H9 (cell line): ENCODE results near the gene UBE2E1. TPM values are rescaled to one million over a fixed set of nuclear protein-coding genes. Genes with fewer than 3 reads are reported as not detected.

Experiments used
- DNase-seq: peaks from one replicate; pipeline ENCODE4 v3.0.0-alpha.2; 2017
- H2AFZ ChIP-seq: one replicate; pipeline ENCODE4 v1.6.1; 2013; ENCODE audit warnings: mild to moderate bottlenecking, low read length, control low read depth, moderate library complexity
- H2AK5ac ChIP-seq: 2 replicates; pipeline ENCODE4 v1.6.1; 2013; ENCODE audit warnings: low read length, control low read depth, mixed read lengths; ENCODE audit not compliant: insufficient read length
- H2BK120ac ChIP-seq: one replicate; pipeline ENCODE4 v1.6.1; 2013; ENCODE audit warnings: low read depth, mild to moderate bottlenecking, low read length, control low read depth, inconsistent platforms; ENCODE audit not compliant: poor library complexity, severe bottlenecking
- H2BK12ac ChIP-seq: 2 replicates; pipeline ENCODE4 v1.6.1; 2013; ENCODE audit warnings: low read length, control low read depth, mixed read lengths, low read depth; ENCODE audit not compliant: insufficient read length
- H2BK15ac ChIP-seq: 2 replicates; pipeline ENCODE4 v1.6.1; 2013; ENCODE audit warnings: low read depth, low read length, control low read depth
- H2BK20ac ChIP-seq: one replicate; pipeline ENCODE4 v1.6.1; 2013; ENCODE audit warnings: low read depth, mild to moderate bottlenecking, low read length, control low read depth, inconsistent platforms; ENCODE audit not compliant: poor library complexity, severe bottlenecking
- H2BK5ac ChIP-seq: 2 replicates; pipeline ENCODE4 v1.6.1; 2013; ENCODE audit warnings: low read length, control low read depth, mixed read lengths; ENCODE audit not compliant: insufficient read length
- H3K14ac ChIP-seq: 2 replicates; pipeline ENCODE4 v1.6.1; 2013; ENCODE audit warnings: low read length, control low read depth; ENCODE audit not compliant: insufficient read depth
- H3K18ac ChIP-seq: 2 replicates; pipeline ENCODE4 v1.6.1; 2013; ENCODE audit warnings: low read depth, mild to moderate bottlenecking, mixed read lengths, low read length, control low read depth; ENCODE audit not compliant: insufficient read length
- H3K23ac ChIP-seq: 2 replicates; pipeline ENCODE4 v1.6.1; 2013; ENCODE audit warnings: low read length, control low read depth, mixed read lengths, low read depth; ENCODE audit not compliant: insufficient read length
- H3K23me2 ChIP-seq: 2 replicates; pipeline ENCODE4 v1.6.1; 2013; ENCODE audit warnings: low read depth, mild to moderate bottlenecking, mixed read lengths, low read length, control low read depth; ENCODE audit not compliant: insufficient read length, poor library complexity, severe bottlenecking
- H3K27ac ChIP-seq: 2 replicates; pipeline ENCODE4 v1.5.1; 2013; ENCODE audit warnings: low read length, control low read depth, mixed read lengths, low read depth; ENCODE audit not compliant: insufficient read length
- H3K27me3 ChIP-seq: 2 replicates; pipeline ENCODE4 v1.6.1; 2013; ENCODE audit warnings: low read length, control low read depth, inconsistent platforms; ENCODE audit not compliant: insufficient read depth
- H3K4ac ChIP-seq: 2 replicates; pipeline ENCODE4 v1.6.1; 2013; ENCODE audit warnings: low read depth, mild to moderate bottlenecking, control low read depth, inconsistent platforms, low read length, moderate library complexity
- H3K4me1 ChIP-seq: 2 replicates; pipeline ENCODE4 v1.6.1; 2013; ENCODE audit warnings: low read length, control low read depth, inconsistent platforms; ENCODE audit not compliant: insufficient read depth
- H3K4me2 ChIP-seq: 2 replicates; pipeline ENCODE4 v1.6.1; 2013; ENCODE audit warnings: low read length, control low read depth, mixed read lengths; ENCODE audit not compliant: insufficient read length, insufficient read depth
- H3K56ac ChIP-seq: 2 replicates; pipeline ENCODE4 v1.6.1; 2013; ENCODE audit warnings: low read depth, mild to moderate bottlenecking, mixed read lengths, low read length, control low read depth; ENCODE audit not compliant: insufficient read length
- H3K79me1 ChIP-seq: 2 replicates; pipeline ENCODE4 v1.6.1; 2013; ENCODE audit warnings: low read depth, mild to moderate bottlenecking, moderate library complexity, low read length, control low read depth, inconsistent platforms; ENCODE audit not compliant: insufficient read depth, poor library complexity, severe bottlenecking
- H3K79me2 ChIP-seq: 2 replicates; pipeline ENCODE4 v1.6.1; 2013; ENCODE audit warnings: low read length, control low read depth, inconsistent platforms; ENCODE audit not compliant: insufficient read depth
- H3K9ac ChIP-seq: 2 replicates; pipeline ENCODE4 v1.6.1; 2013; ENCODE audit warnings: low read length, control low read depth, mixed read lengths; ENCODE audit not compliant: insufficient read length; ENCODE audit errors: extremely low read depth
- H3K9me3 ChIP-seq: one replicate; pipeline ENCODE4 v1.6.1; 2013; ENCODE audit warnings: low read depth, low read length, inconsistent platforms; ENCODE audit not compliant: control insufficient read depth
- H3T11ph ChIP-seq: one replicate; pipeline ENCODE4 v1.6.1; 2013; ENCODE audit warnings: mild to moderate bottlenecking, low read length, control low read depth, inconsistent platforms
- H4K20me1 ChIP-seq: one replicate; pipeline ENCODE4 v1.6.1; 2013; ENCODE audit not compliant: control insufficient read depth, insufficient read length, insufficient read depth
- H4K5ac ChIP-seq: 2 replicates; pipeline ENCODE4 v1.6.1; 2013; ENCODE audit warnings: low read depth, mild to moderate bottlenecking, mixed read lengths, low read length, control low read depth; ENCODE audit not compliant: insufficient read length
- H4K8ac ChIP-seq: replicated peaks from 2 replicates; pipeline ENCODE4 v1.6.1; 2013; ENCODE audit warnings: low read length, control low read depth, mixed read lengths, low read depth; ENCODE audit not compliant: insufficient read length
- H4K91ac ChIP-seq: 2 replicates; pipeline ENCODE4 v1.6.1; 2013; ENCODE audit warnings: low read depth, mild to moderate bottlenecking, moderate library complexity, mixed read lengths, low read length, control low read depth; ENCODE audit not compliant: insufficient read length
- H3K27ac Mint-ChIP-seq, 3 experiments: 2 replicates in 2 of 3; 3 replicates in 1 of 3; pipeline ENCODE4 v1.8.0; 2020 to 2021; ENCODE audit warnings: mixed read lengths in 3 of 3, mild to moderate bottlenecking in 1 of 3, moderate library complexity in 1 of 3
- H3K27me3 Mint-ChIP-seq: 2 replicates; pipeline ENCODE4 v1.8.0; 2021; ENCODE audit warnings: low read depth, mild to moderate bottlenecking, moderate library complexity, mixed read lengths
- H3K36me3 Mint-ChIP-seq, 3 experiments: 2 replicates in 2 of 3; 3 replicates in 1 of 3; pipeline ENCODE4 v1.8.0; 2020 to 2021; ENCODE audit warnings: low read depth in 3 of 3, mixed read lengths in 3 of 3; ENCODE audit not compliant: insufficient read depth in 1 of 3
- H3K4me1 Mint-ChIP-seq, 2 experiments: 2 replicates each; pipeline ENCODE4 v1.8.0; 2020; ENCODE audit warnings: mixed read lengths in 2 of 2
- H3K4me3 Mint-ChIP-seq, 2 experiments: 2 replicates in 1 of 2; 3 replicates in 1 of 2; pipeline ENCODE4 v1.8.0; 2020 to 2021; ENCODE audit warnings: mild to moderate bottlenecking in 2 of 2, mixed read lengths in 2 of 2, moderate library complexity in 1 of 2
- H3K9me3 Mint-ChIP-seq, 2 experiments: 2 replicates in 1 of 2; 3 replicates in 1 of 2; pipeline ENCODE4 v1.8.0; 2020; ENCODE audit warnings: mild to moderate bottlenecking in 2 of 2, mixed read lengths in 2 of 2, moderate library complexity in 1 of 2
- CTCF ChIP-seq: fragments of 200-600 bp; sonication (generic); conservative IDR thresholded peaks from 3 replicates; pipeline ENCODE4 v1.8.0; 2021; ENCODE audit warnings: antibody characterized with exemption, mild to moderate bottlenecking
- WGBS: extraction: QIAGEN DNeasy Blood & Tissue Kit; methylation state at CpG from one replicate; pipeline ENCODE4 v1.1.7; 2013; ENCODE audit warnings: missing lambda C conversion rate, low lambda C conversion rate, mixed read lengths; ENCODE audit not compliant: insufficient read length; ENCODE audit errors: extremely low coverage; 5-methylcytosine and 5-hydroxymethylcytosine counted together
- total RNA-seq: library from RNA; stranded (reverse); gene quantifications from 2 replicates; pipeline ENCODE4 v1.2.1, GENCODE V29; 2021

The UBE2E1 gene
- total RNA-seq, 1 experiment from 2014 or later = 142 TPM

- no peak overlapping the region for H3K56ac ChIP-seq
- H2BK120ac ChIP-seq = no peak overlapping the region
- no peak overlapping the region for H4K8ac ChIP-seq
- DNase-seq = no peak
- no peaks in the 10 kb centered on the region for H3K23me2 ChIP-seq
- H2AFZ ChIP-seq = no peak overlapping the region
- H3K18ac ChIP-seq = no peak overlapping the region
- peaks cover 10% of the 10 kb centered on the region; the same call in 1 of the 2 replicates for H3K79me2 ChIP-seq
- Mint-ChIP-seq H3K36me3 (peaks cover 3 to 13% (median 11%) of the 10 kb centered on the region in 3 experiments; a peak in 6 of 7 replicates), H3K4me3 (no peak overlapping the region), H3K27ac (peak overlapping the region in 2 of 3 experiments; percentile 0 to 7; a peak in 2 of 7 replicates), H3K4me1 (peaks cover 24 to 38% of the 10 kb centered on the region in 2 experiments), H3K27me3 (no peaks in the 10 kb centered on the region), H3K9me3 (no peaks in the 10 kb centered on the region)
- H3T11ph ChIP-seq = no peak overlapping the region
- H2BK12ac ChIP-seq = no peak overlapping the region
- H3K9ac ChIP-seq = no peak overlapping the region
- H3K79me1 ChIP-seq = peaks cover 9% of the 10 kb centered on the region
- WGBS = no CpG with 5 or more reads among the region's 1 CpG
- no peak overlapping the region for H2BK5ac ChIP-seq
- no peak overlapping the region for H3K23ac ChIP-seq
- H4K5ac ChIP-seq = no peak overlapping the region
- no peak overlapping the region for H2BK20ac ChIP-seq
- no peak for TF ChIP-seq CTCF
- H2AK5ac ChIP-seq = no peak overlapping the region
- H3K4me1 ChIP-seq = no peaks in the 10 kb centered on the region; the same call in 1 of the 2 replicates
- H4K91ac ChIP-seq = no peak overlapping the region
- no peaks in the 10 kb centered on the region for H3K9me3 ChIP-seq
- H3K27me3 ChIP-seq = no peaks in the 10 kb centered on the region
- H3K14ac ChIP-seq = no peak overlapping the region
- no peaks in the 10 kb centered on the region for H4K20me1 ChIP-seq
- H3K27ac ChIP-seq = no peak overlapping the region
- no peak overlapping the region for H3K4ac ChIP-seq
- H2BK15ac ChIP-seq = no peak overlapping the region
- no peak overlapping the region for H3K4me2 ChIP-seq
Measured at GRCh38 chr3:23859012-23859743, 53.4 kb downstream of the UBE2E1 start.
